ENCODE results near the gene RAB30. TPM values are rescaled to one million over a fixed set of nuclear protein-coding genes. Genes with fewer than 3 reads are reported as not detected.

RAB30 gene
- total RNA-seq, 1 donor from 2014 or later = 12.5 TPM

DNA sequence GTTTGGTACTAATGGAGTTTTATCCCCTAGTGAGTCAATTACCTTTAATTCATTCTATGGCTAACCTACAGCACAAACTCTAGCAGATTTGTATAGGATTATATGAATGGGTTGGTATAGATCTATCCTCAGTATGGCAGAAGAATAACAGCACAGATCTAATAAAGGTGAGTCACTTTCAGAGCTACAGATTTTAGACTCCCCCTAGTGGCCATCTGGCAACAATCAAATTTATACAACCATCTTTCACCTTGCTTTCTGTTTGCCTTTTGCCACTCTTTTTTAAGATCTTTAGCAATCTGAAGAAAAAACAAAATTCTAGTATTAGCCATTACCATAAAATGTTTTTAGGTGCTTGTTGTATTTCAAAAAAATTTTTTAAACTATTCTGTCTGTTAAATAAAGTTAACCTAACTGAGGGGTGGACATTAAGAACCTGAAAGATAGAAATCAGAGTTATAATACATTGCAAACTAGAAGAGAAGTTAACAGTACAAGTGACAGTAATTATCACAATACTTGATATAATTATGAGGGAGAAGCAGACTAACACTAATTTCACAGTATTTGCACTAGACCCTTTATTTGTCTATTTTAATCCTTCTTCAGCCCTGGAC lies 144.3 kb downstream of the RAB30 start:
- Histone ChIP-seq H3K4me3 (no peak overlapping the region), H3K4me1 (no peaks in the 10 kb centered on the region), H3K27ac (no peak overlapping the region), H3K9me3 (no peaks in the 10 kb centered on the region), H3K36me3 (no peaks in the 10 kb centered on the region), H3K27me3 (no peaks in the 10 kb centered on the region)
- intact Hi-C loops (cut with DNase I) = no loop called here
- ATAC-seq (peak; percentile 84), DNase-seq (no peak)
- TF ChIP-seq, protein P1, sequence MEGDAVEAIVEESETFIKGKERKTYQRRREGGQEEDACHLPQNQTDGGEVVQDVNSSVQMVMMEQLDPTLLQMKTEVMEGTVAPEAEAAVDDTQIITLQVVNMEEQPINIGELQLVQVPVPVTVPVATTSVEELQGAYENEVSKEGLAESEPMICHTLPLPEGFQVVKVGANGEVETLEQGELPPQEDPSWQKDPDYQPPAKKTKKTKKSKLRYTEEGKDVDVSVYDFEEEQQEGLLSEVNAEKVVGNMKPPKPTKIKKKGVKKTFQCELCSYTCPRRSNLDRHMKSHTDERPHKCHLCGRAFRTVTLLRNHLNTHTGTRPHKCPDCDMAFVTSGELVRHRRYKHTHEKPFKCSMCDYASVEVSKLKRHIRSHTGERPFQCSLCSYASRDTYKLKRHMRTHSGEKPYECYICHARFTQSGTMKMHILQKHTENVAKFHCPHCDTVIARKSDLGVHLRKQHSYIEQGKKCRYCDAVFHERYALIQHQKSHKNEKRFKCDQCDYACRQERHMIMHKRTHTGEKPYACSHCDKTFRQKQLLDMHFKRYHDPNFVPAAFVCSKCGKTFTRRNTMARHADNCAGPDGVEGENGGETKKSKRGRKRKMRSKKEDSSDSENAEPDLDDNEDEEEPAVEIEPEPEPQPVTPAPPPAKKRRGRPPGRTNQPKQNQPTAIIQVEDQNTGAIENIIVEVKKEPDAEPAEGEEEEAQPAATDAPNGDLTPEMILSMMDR (IDR thresholded peaks at IDR 0.05) = peak; percentile 79

GRCh38 chr11:82924522-82925224 lies 147.0 kb downstream of the RAB30 start:
- Histone ChIP-seq H3K36me3 (no peaks in the 10 kb centered on the region), H3K4me3 (no peak overlapping the region), H3K27ac (no peak overlapping the region), H3K27me3 (no peaks in the 10 kb centered on the region), H3K9me3 (no peaks in the 10 kb centered on the region), H3K4me1 (no peaks in the 10 kb centered on the region)
- TF ChIP-seq, protein P1 (IDR thresholded peaks at IDR 0.05) = no peak
- no peak for ATAC-seq
- intact Hi-C loops (cut with DNase I) = no loop called here
- no peak for DNase-seq

Other genes starting within 250 kb of the RAB30 start
- 91.3 TPM for gene PRCP, start 171.5 kb downstream of the RAB30 start, total RNA-seq
- gene DDIAS, start 170.2 kb downstream of the RAB30 start, total RNA-seq = 3.8 TPM
- gene PCF11, start 85.2 kb upstream of the RAB30 start, total RNA-seq = 54.5 TPM
- gene ANKRD42, start 121.8 kb upstream of the RAB30 start, total RNA-seq = 13.0 TPM
- 23.4 TPM for gene CCDC90B, start 214.5 kb upstream of the RAB30 start, total RNA-seq